CD14-positive monocyte (primary cell): Measurements from ENCODE around the gene CMYA5. TPM values are rescaled to one million over a fixed set of nuclear protein-coding genes. Genes with fewer than 3 reads are reported as not detected.

Source experiments
- DNase-seq, 3 donors: peaks; one replicate each; pipeline ENCODE4 v3.0.0-alpha.2; 2011 to 2022
- H2AFZ ChIP-seq: 2 replicates; pipeline ENCODE4 v1.6.0; 2012; ENCODE audit warnings: mild to moderate bottlenecking, low read depth, low read length, inconsistent platforms; ENCODE audit not compliant: insufficient read depth, poor library complexity, severe bottlenecking
- H3K27ac ChIP-seq, 2 donors: 1 replicate in 1 of 2; 2 replicates in 1 of 2; pipeline ENCODE4 v1.5.1; 2012 to 2013; ENCODE audit warnings: low read length in 2 of 2, control low read depth in 1 of 2, inconsistent platforms in 1 of 2, low read depth in 1 of 2, mild to moderate bottlenecking in 1 of 2
- H3K27me3 ChIP-seq, 2 donors: one replicate each; pipeline versions ENCODE4 v1.6.0 to v1.6.1; 2011 to 2013; ENCODE audit warnings: low read length in 2 of 2; ENCODE audit not compliant: control insufficient read depth in 2 of 2, insufficient read depth in 2 of 2
- H3K36me3 ChIP-seq, 2 donors: replicated peaks in 1 of 2; 1 replicate in 1 of 2; 2 replicates in 1 of 2; pipeline versions ENCODE4 v1.5.1 to v1.6.1; 2012 to 2013; ENCODE audit warnings: low read length in 2 of 2, control low read depth in 1 of 2, inconsistent platforms in 1 of 2, mild to moderate bottlenecking in 1 of 2; ENCODE audit not compliant: insufficient read depth in 2 of 2, control insufficient read depth in 1 of 2
- H3K4me1 ChIP-seq, 2 donors: 1 replicate in 1 of 2; 2 replicates in 1 of 2; pipeline versions ENCODE4 v1.5.1 to v1.6.1; 2012 to 2013; ENCODE audit warnings: low read length in 2 of 2, control low read depth in 1 of 2, inconsistent platforms in 1 of 2, mild to moderate bottlenecking in 1 of 2, moderate library complexity in 1 of 2; ENCODE audit not compliant: insufficient read depth in 2 of 2, control insufficient read depth in 1 of 2
- H3K4me2 ChIP-seq: replicated peaks from 2 replicates; pipeline ENCODE3; 2012; ENCODE audit warnings: low read length, moderate library complexity, mild to moderate bottlenecking; ENCODE audit not compliant: poor library complexity, severe bottlenecking; ENCODE audit errors: extremely low read depth
- H3K4me3 ChIP-seq, 3 experiments: fragments of 200-600 bp in 1 of 3; sonication (generic) in 1 of 3; replicated peaks in 1 of 3; 1 replicate in 2 of 3; 2 replicates in 1 of 3; pipeline ENCODE4 v1.5.1; 2011 to 2013; ENCODE audit warnings: low read length in 3 of 3, mild to moderate bottlenecking in 3 of 3, control low read depth in 2 of 3, low read depth in 2 of 3, inconsistent platforms in 1 of 3, moderate library complexity in 1 of 3
- H3K79me2 ChIP-seq: 2 replicates; pipeline ENCODE4 v1.6.0; 2012; ENCODE audit warnings: mild to moderate bottlenecking, control low read depth, inconsistent platforms, low read length, moderate library complexity; ENCODE audit not compliant: insufficient read depth
- H3K9ac ChIP-seq: 2 replicates; pipeline ENCODE4 v1.6.0; 2017; ENCODE audit warnings: low read length, mild to moderate bottlenecking; ENCODE audit not compliant: insufficient read depth, poor library complexity, severe bottlenecking
- H3K9me3 ChIP-seq, 2 donors: replicated peaks in 1 of 2; 1 replicate in 1 of 2; 2 replicates in 1 of 2; pipeline versions ENCODE4 v1.5.1 to v1.6.1; 2012 to 2013; ENCODE audit warnings: low read length in 2 of 2, control low read depth in 1 of 2; ENCODE audit not compliant: control insufficient read depth in 1 of 2, insufficient read depth in 1 of 2
- H4K20me1 ChIP-seq: 2 replicates; pipeline ENCODE4 v1.6.0; 2012; ENCODE audit warnings: mild to moderate bottlenecking, low read length, control low read depth, moderate library complexity; ENCODE audit not compliant: insufficient read depth
- H3K27ac Mint-ChIP-seq, 7 donors: one replicate each; pipeline ENCODE4 v1.8.0; 2020; ENCODE audit warnings: mild to moderate bottlenecking in 7 of 7, mixed read lengths in 7 of 7, moderate library complexity in 6 of 7, inconsistent platforms in 2 of 7
- H3K27me3 Mint-ChIP-seq, 3 donors: one replicate each; pipeline ENCODE4 v1.8.0; 2021 to 2022; ENCODE audit warnings: low read depth in 3 of 3, mild to moderate bottlenecking in 3 of 3, mixed read lengths in 3 of 3, moderate library complexity in 3 of 3, inconsistent platforms in 1 of 3
- H3K36me3 Mint-ChIP-seq, 2 donors: one replicate each; pipeline ENCODE4 v1.8.0; 2020; ENCODE audit warnings: mixed read lengths in 2 of 2, inconsistent platforms in 1 of 2, mild to moderate bottlenecking in 1 of 2
- H3K4me1 Mint-ChIP-seq: one replicate; pipeline ENCODE4 v1.8.0; 2020; ENCODE audit warnings: mild to moderate bottlenecking, mixed read lengths
- H3K4me3 Mint-ChIP-seq, 2 donors: one replicate each; pipeline ENCODE4 v1.8.0; 2020; ENCODE audit warnings: mild to moderate bottlenecking in 2 of 2, mixed read lengths in 2 of 2, moderate library complexity in 1 of 2
- H3K9me3 Mint-ChIP-seq, 7 donors: one replicate each; pipeline ENCODE4 v1.8.0; 2020 to 2022; ENCODE audit warnings: mixed read lengths in 7 of 7, mild to moderate bottlenecking in 6 of 7, moderate library complexity in 6 of 7, inconsistent platforms in 2 of 7
- CTCF ChIP-seq: fragments of 200-600 bp; IDR thresholded peaks from one replicate; pipeline ENCODE4 v1.8.0; 2022; ENCODE audit warnings: antibody characterized with exemption, mild to moderate bottlenecking
- WGBS: methylation state at CpG from one replicate; pipeline ENCODE4 v1.1.5; 2013; ENCODE audit warnings: missing lambda C conversion rate; ENCODE audit not compliant: insufficient coverage; 5-methylcytosine and 5-hydroxymethylcytosine counted together
- intact Hi-C, 2 donors: fragments of 100-400 bp; cut with micrococcal nuclease; formaldehyde crosslinking; loops; one replicate each; pipeline versions ENCODE4 v1.15.0 to v1.15.1; 2023
- polyA plus RNA-seq, 3 donors: library from polyadenylated mRNA; depleted of rRNA in 1 of 3; unstranded in 2 of 3; stranded (reverse) in 1 of 3; fragments of 300-500 nt in 2 of 3; fragments of >200 nt in 1 of 3; fragmentation: Illumina TruSeq in 2 of 3; gene quantifications; 1 replicate in 2 of 3; 2 replicates in 1 of 3; pipeline ENCODE4 v1.2.3, GENCODE V29; 2012 to 2021

Gene CMYA5
- polyA plus RNA-seq, 3 donors: 0.01 to 0.17 TPM; not detected in 1

- 93% methylated on average over 6 of the region's 12 CpGs for WGBS
- no peaks in the 10 kb centered on the region for H4K20me1 ChIP-seq
- H3K4me1 ChIP-seq: no peaks in the 10 kb centered on the region
- intact Hi-C loops: no loop called here
- no peak for DNase-seq
- Mint-ChIP-seq H3K27me3 (peaks cover 2 to 3% (median 2%) of the 10 kb centered on the region in 3 donors), H3K9me3 (peaks cover 0 to 3% (median 0%) of the 10 kb centered on the region in 7 donors), H3K4me3 (no peak overlapping the region), H3K4me1 (no peaks in the 10 kb centered on the region), H3K27ac (no peak overlapping the region), H3K36me3 (no peaks in the 10 kb centered on the region)
- H3K27me3 ChIP-seq: no peaks in the 10 kb centered on the region
- H3K4me2 ChIP-seq: no peak overlapping the region
- no peak for TF ChIP-seq CTCF
- no peak overlapping the region for H3K27ac ChIP-seq
- H3K79me2 ChIP-seq: no peaks in the 10 kb centered on the region
- H3K9me3 ChIP-seq: no peaks in the 10 kb centered on the region
- no peaks in the 10 kb centered on the region for H3K36me3 ChIP-seq
- H2AFZ ChIP-seq: no peak overlapping the region
- H3K4me3 ChIP-seq: no peak overlapping the region
- no peak overlapping the region for H3K9ac ChIP-seq
Observed at GRCh38 chr5:79834754-79835714, 145.4 kb downstream of the CMYA5 start.

DNA sequence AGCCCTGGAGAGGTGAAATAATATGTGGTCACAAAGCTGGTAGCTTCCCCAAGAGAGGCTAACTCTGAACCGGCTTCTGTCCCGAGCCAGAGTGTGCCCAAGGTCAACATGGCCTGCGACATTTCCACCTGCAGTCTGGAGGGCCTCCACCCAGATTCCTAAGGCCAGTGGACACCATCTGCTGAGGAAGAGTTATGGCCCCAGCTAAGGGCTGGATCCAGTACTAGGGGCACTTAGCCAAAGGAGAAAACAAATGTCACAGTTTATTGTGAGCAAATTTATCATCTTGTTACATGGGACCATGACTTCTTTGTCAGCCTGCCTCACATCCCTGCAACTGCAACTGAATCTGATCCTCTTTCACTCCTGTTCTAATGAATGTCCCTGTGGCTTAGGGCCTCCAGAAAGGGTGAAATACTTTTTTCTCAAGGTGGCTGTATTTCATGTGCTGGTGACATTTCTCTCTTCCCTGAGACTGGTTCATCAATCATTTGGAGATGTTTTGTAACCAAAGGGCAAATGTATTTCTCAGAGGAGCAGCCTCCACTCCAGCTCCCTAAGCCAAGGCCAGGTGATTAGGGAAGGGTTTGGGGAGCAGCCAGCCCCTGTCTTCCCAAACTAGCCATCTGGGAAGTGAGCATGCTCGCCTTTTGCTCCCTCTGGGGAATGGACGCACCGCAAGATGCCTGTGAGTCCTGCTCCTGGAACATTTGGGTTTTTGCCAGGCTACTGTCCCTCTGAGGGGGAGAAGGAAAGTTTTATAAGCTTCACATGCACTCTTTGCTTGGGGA, 148.3 kb downstream of the CMYA5 start:
- Mint-ChIP-seq H3K27me3 (peaks cover 3 to 6% (median 4%) of the 10 kb centered on the region in 3 donors), H3K4me3 (no peak overlapping the region), H3K9me3 (peaks cover 0 to 2% (median 0%) of the 10 kb centered on the region in 7 donors), H3K36me3 (no peaks in the 10 kb centered on the region), H3K4me1 (no peaks in the 10 kb centered on the region), H3K27ac (no peak overlapping the region)
- H2AFZ ChIP-seq: no peak overlapping the region
- DNase-seq: no peak
- no peaks in the 10 kb centered on the region for H3K36me3 ChIP-seq
- H3K4me2 ChIP-seq: no peak overlapping the region
- H3K9ac ChIP-seq: no peak overlapping the region
- TF ChIP-seq CTCF: no peak
- no peak overlapping the region for H3K27ac ChIP-seq
- intact Hi-C loops: no loop called here
- H3K4me3 ChIP-seq: no peak overlapping the region
- WGBS: 99% methylated on average over 6 of the region's 6 CpGs
- H3K9me3 ChIP-seq: no peaks in the 10 kb centered on the region
- no peaks in the 10 kb centered on the region for H4K20me1 ChIP-seq
- H3K27me3 ChIP-seq: no peaks in the 10 kb centered on the region
- no peaks in the 10 kb centered on the region for H3K4me1 ChIP-seq
- no peaks in the 10 kb centered on the region for H3K79me2 ChIP-seq
